Measurements from ENCODE around the gene ETNK1.
"Not testable (repeated sequence)": the region's sequence is repeated elsewhere in the genome, so short reads cannot be mapped to it uniquely, and the experiment has no call there.

Gene ETNK1

DNA sequence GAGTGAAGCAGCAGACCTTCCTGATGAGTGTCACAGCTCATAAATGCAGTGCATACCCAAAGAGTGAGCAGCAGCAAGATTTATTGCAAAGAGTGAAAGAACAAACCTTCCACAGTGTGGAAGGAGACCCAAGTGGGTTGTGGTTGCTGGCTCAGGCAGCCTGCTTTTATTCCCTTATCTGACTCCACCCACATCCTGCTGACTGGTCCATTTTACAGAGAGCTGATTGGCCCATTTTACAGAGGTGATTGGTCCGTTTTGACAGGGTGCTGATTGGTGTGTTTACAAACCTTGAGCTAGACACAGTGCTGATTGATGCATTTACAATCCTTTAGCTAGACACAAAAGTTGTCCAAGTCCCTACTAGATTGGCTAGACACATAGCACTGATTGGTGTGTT lies 67.5 kb downstream of the ETNK1 start:
- not testable (repeated sequence) for DNase-seq

DNA sequence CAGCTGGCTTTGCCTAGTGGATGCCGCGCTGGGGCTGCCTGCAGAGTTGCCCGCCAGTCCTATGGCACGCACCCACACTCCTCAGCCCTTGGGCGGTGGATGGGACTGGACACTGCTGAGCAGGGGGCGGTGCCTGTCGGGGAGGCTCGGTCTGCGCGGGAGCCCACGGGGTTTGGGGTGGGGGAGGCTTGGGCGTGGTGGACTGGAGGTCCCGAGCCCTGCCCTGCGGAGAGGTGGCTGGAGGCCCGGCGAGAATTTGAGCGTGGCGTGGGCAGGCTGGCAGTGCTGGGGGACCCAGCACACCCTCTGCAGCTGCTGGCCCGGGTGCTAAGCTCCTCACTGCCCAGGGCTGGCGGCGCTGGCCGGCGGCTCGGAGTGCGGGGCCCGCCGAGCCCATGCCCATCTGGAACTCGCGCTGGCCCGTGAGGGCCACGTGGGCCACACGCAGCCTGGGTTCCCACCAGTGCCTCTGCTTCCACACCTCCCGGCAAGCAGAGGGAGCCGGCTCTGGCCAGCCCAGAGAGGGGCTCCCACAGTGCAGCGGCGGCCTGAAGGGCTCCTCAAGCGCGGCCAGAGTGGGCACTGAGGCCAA lies 68.1 kb downstream of the ETNK1 start:
- no peak for DNase-seq

DNA sequence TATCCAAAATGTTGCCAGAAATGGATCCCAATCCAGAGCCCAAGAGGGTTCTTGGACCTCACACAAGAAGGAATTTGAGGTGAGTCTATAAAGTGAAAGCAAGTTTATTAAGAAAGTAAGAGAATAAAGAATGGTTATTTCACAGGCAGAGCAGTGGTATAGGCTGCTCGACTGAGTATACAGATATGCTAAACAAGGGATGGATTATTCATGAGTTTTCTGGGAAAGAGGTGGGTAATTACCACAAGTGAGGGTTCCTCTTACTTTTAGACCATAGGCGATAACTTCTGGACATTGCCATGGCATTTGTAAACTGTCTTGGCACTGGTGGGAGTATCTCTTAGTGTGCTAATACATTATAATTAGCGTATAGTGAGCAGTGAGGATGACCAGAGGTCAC lies 73.6 kb downstream of the ETNK1 start:
- DNase-seq, result no peak

DNA sequence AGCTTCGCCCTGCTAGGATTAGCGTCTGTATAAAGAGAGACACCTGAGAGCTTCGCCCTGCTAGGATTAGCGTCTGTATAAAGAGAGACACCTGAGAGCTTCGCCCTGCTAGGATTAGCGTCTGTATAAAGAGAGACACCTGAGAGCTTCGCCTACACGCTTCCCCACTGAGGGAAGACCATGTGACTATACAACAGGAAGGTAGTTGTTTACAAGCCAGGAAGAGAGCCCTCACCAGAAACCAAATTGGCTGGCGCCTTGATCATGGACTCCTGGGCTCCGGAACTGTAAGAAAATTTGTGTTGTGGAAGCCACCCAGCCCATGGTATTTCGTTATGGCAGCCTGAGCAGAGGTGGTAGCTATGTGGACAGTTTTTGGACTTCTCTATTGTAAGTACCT lies 74.7 kb downstream of the ETNK1 start:
- DNase-seq, result not testable (repeated sequence)

DNA sequence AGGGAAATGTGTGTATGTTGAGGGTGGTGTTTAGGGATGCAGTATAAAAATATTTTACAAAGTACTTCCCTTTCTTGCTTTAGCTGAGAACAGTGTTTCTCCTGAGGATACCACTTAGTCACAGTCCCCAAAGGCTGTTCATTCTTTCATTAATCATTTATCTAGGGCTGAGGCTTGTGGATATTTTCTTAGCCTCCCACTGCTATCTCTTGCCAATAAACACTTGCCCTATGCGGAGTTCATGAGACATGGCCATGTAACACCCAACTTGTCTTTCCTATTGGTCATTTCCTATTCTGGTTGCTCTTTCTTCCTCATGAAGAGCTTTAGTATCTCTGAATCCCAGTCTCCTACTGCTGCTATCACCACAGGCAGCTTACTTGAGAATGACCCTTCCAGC lies 75.1 kb downstream of the ETNK1 start:
- no peak for DNase-seq

DNA sequence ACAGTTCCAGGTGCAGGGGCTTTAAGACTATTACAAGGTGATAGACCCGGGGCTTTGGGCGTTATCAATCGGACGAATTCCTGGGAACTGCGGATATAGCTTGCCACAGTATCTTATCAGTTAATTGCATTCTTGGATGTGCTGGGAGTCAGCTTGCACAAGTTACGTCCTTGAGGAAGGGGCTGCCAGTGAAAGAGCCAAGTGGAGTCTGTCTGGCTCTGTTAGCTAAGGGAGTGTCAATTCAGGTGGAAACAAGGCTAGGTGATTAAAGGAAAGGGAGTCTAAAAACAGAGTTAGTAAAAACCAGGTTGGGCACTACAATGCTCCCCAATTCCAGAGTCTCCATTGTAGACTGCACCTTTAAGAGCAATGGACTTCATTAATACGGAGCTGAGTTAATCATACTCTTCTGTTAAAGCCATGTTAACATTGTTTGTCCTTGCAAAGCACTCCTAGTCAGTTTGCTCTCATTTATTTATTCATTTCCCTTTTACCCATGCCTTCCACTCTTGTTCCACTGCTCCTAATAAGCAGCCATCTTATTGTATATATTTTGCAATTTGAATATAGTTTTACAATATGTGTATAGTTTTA lies 76.3 kb downstream of the ETNK1 start:
- DNase-seq, result not testable (repeated sequence)

DNA sequence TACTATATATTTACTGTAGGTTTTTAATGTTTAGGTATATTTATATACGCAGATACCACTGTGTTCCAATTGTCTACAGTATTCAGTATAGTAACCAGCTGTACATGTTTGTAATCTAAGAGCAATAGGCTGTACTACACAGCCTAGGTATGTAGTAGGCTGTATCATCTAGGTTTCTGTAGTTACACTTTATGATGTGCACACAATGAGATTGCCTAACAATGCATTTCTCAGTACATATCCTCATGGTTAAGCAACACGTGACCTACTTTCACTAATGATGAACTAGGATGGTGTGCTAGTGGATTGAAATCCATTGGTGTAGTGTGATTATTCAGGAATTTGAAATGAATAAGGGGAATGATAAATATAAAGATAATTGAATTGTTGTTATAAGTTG lies 77.7 kb downstream of the ETNK1 start:
- no peak for DNase-seq

DNA sequence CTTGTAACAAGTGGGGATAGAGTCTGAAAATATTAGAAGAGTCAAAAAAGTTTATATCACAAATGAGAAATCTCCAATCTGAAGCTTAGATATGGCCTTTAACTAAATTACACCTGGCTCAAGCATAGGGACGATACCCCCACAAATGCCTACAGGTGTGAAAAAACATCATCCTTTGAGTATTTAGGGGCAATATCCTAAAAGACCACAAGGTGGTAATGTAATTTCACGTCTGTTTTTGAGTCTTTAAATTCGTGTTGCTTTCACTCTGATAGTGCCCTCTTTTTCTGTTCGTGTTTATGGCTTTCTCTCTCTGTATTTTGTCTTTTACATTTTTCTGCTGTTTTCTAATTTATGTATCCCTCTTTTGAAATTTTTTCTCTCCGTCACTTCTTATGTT lies 84.3 kb downstream of the ETNK1 start:
- no peak for DNase-seq

DNA sequence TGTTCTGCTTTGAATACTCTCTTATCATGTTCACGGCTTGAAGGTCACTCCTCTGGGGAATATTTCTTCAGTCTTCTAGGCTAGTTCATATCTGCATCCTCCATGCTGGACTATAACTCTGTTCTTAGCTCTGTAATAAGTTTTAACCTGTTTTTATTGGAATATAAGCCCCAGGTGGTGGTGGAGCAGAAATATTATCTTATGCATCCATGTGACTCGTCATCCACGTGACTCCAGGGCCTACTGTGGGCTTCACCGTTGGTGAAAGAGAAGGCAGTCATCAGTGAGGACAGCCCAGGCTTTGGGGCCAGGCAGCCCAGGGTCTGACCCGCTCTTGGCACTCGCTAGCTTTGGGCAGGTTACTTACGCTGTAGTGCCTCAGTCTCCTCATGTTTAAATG lies 87.1 kb downstream of the ETNK1 start:
- no peak for DNase-seq

DNA sequence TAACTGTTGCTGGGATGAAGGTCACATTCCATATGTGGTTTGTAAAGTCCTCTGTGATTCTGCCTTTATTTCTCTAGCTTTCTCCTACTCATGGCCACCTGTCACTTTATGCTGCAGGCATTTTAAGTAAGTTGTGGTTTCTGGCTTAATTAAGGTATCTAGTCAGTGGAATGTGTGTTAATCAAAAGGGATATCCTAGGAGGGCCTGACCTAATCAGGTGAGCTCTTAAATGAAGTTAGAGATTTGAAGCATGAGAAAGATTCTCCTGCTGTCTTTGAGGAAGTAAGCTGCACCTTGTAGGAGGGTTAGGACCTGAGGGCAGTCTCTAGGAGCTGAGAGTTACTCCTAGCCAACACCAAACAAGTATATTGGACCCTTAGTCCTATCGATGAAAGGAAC lies 90.3 kb downstream of the ETNK1 start:
- no peak for DNase-seq

DNA sequence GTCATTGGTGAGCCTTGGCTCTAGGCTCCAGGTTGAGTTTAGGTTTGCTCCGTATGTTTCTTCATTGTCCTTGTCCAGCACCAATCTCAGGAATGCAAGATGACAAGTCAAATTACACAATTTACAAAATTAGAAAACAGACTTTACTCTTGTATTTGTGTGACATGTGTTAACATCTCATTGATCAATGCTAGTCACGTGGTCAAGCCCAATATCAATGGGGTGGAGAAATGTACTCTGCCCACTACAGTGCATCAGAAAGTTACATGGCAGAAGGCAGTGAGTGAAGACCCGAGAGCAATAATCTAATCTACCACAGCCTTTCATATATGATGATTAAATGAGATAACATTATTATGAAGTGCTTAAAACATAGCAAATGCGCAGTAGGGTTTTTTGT lies 94.8 kb downstream of the ETNK1 start:
- no peak for DNase-seq

DNA sequence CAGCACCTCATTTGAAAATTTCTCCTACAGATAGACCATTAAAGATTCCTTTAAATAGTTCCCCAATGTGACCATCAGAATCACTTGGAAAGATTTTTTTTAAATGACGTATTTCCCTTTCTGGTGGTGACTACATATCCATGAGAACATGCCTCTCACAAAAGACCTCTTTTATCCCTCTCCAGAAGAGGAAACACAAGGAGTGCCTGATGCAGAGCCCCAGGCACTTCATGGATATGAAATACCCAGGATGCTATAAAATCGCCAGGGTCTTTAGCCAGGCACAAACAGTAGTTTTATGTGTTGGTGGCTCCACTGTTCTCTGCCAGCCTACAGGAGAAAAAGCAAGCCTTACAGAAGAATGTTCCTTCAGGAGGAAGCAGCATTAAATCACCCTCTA lies 97.1 kb downstream of the ETNK1 start:
- no peak for DNase-seq

DNA sequence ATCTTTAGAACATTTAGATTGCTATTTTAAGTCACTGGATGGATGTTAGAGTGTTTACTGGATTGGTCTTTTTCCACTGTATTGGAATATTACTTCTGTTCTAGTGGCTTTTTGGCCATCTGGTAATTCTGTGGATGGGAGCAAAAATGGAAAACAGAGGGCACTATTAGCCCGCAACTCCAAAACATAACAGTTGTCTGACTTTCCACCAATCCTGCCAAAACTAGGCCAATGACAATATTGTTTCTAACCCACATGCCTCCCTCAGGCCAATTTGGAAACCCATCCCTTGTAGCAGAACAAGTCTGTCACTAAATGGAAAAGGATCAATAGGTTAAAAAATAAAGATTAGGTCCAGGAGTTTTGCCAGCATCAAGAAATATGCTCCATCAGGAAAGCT lies 97.8 kb downstream of the ETNK1 start:
- DNase-seq, result no peak

DNA sequence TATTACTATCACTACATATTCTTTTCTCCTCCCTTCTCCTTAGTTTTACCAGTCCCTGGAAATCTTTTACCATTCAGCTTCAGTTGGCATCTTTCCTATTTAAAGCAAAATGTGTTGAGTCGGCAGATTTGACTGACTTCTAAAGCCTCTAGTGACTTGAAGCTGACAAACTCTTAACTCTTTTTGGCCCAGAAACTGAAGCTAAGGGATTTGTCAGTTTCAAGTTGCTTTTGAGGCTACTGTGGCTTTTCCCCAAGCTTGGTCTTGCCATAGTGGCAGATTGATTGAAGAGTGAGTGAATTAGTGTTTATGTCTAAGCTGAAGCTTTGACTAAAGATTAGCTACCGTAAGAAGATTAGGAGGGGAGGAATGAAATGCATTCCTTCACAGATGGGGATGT lies 104.0 kb downstream of the ETNK1 start:
- no peak for DNase-seq

DNA sequence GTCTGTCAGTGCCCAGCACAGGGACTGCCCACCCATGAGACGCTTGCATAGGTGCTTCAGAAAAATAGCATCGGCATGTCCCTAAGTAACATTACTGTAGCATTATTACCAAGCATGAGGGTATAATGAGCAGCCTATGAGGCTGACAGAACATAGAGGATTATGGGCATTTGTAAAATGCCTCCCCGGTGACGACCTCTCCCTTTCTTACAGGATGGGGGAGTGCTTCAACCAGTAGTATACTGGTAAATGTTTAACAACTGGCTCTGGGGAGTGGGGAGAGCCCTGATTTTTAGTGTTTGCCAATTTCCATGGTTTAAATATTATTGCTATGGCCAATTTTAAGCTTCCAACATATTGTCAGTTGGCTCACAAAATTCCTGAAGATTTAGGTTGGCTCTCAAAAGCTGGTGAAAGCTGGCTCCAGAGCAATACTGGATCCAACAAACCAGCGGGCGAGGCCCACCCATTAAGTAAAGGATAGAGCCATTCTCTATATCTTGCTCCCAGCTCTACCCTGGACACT lies 104.5 kb downstream of the ETNK1 start:
- no peak for DNase-seq

DNA sequence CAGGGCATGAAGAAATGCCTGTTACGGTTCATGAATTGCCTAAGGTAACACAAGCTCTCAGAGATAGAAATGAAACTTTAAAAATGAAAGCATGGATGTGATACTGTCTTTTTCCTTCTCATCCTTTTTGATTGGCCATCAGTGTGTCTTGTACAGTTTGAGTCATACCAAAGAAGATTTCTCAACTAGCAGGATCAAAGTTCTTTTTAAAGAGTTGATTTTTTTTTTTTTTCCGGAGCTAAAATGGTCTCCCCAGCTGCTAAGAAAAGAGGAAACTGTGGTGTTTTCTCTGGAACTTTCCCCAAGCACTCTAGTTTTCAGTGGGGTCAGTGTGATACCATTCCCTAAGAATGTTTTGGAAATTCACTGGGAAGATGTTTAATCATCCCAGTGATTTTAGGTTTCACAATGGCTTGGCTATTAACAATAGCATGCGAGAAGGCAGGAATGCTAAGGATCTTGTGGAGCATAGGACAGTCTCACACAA lies 105.0 kb downstream of the ETNK1 start:
- no peak for DNase-seq

DNA sequence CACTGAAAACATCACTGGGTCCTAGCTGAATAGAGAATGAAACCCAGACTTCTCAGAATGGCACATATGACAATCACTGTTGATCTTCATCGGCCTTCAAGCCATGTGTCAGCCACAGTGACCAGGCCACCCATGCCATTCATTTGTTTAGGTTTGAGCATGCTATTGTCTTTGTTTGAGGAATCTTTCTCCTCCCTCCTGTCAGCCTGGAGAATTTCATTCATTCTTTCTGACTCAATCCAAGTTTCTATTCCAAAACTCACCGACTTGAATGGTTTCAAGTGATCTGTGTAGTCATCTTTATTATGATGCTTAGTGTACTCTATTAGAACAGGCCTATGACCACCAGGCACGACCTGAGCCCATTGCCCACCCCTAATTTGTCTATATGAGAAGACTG lies 106.3 kb downstream of the ETNK1 start:
- no peak for DNase-seq

DNA sequence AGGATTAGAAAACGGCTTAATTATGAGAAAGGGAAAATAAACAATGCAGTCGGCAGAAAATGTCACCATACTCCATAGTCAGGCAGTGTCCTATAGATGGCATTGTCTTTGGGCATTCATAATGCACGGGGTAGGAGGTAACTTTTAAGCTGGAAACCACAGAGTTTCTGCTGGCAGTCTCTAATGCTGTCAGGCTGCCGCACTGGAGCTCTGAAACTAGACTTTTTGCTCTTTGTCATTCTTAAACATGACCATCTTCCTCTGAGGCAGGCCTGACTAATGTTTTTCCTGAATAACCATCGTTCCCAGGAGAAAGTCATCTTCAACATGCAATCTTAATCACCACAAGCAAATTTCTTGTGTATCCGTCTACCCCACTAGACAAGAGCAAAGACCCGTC lies 108.8 kb downstream of the ETNK1 start:
- DNase-seq, result no peak

DNA sequence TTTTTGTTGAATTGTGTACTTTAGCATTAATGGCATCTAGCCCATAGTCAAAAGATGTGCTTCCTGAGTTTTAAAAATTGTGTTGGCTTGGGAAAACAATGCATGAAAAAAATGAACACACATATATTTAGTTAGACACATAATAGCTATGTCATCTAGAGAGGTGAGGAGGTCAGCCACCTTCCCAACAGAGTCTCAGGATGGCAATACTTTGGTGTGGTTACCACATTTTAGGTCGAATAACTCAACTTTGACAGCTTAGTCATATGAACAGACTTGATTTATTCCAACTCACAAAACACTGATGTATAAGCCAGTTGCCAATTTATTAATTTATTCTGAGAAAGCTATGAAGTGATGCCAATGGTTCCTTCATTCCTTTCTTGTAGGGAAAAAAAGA lies 114.0 kb downstream of the ETNK1 start:
- DNase-seq, result no peak

All from CD4-positive, alpha-beta T cell treated with Interleukin-17A for 4 hours (primary cell).